ENCODE measurements around the gene TOB2.

TOB2 gene

GRCh38 chr22:41446639-41447434 is at the start of gene TOB2:
Gene TOB2, minus strand, starts transcription at chr22:41446801. Its CDS starts 9,456 bp downstream, at chr22:41437345.
- DNase-seq = peak; percentile 61 to 94

- DNase-seq = no peak
Observed at GRCh38 chr22:41491374-41492100, 44.9 kb upstream of the TOB2 start.

GRCh38 chr22:41488596-41489385 is 42.2 kb upstream of the TOB2 start:
- no peak for DNase-seq

GRCh38 chr22:41488076-41488475 is 41.5 kb upstream of the TOB2 start:
- DNase-seq = no peak

- DNase-seq = no peak
Observed at GRCh38 chr22:41487037-41487935, 40.7 kb upstream of the TOB2 start.

GRCh38 chr22:41485033-41485432 is 38.4 kb upstream of the TOB2 start:
- DNase-seq = no peak

GRCh38 chr22:41482319-41482935 is 35.8 kb upstream of the TOB2 start:
- no peak for DNase-seq

- DNase-seq = no peak
Observed at GRCh38 chr22:41481925-41482318, 35.3 kb upstream of the TOB2 start.

GRCh38 chr22:41481131-41481830 is 34.7 kb upstream of the TOB2 start:
- no peak for DNase-seq

- DNase-seq = no peak
Observed at GRCh38 chr22:41480397-41480735, 33.8 kb upstream of the TOB2 start.

GRCh38 chr22:41479671-41480396 is 33.2 kb upstream of the TOB2 start:
- no peak for DNase-seq

GRCh38 chr22:41478891-41479521 is 32.4 kb upstream of the TOB2 start:
- DNase-seq = no peak

- DNase-seq = no peak
Observed at GRCh38 chr22:41478473-41478872, 31.9 kb upstream of the TOB2 start.

GRCh38 chr22:41474872-41475451 is 28.4 kb upstream of the TOB2 start:
- DNase-seq = no peak

- no peak for DNase-seq
Observed at GRCh38 chr22:41471568-41471967, 25.0 kb upstream of the TOB2 start.

- DNase-seq = no peak
Observed at GRCh38 chr22:41470886-41471285, 24.3 kb upstream of the TOB2 start.

- no peak for DNase-seq
Observed at GRCh38 chr22:41469218-41469851, 22.7 kb upstream of the TOB2 start.

GRCh38 chr22:41468381-41469217 is 22.0 kb upstream of the TOB2 start, which contains the start of the genes ACO2 and PHF5A:
Gene ACO2, plus strand, starts transcription at chr22:41469117. Its CDS starts 30 bp downstream, at chr22:41469147.
Gene PHF5A, minus strand, starts transcription at chr22:41468692. Its CDS starts 39 bp downstream, at chr22:41468653.
- DNase-seq = peak; percentile 92 to 95

Data from NCI-H526 (cell line).